ENCODE results near the gene NLGN3.

Gene NLGN3

DNA sequence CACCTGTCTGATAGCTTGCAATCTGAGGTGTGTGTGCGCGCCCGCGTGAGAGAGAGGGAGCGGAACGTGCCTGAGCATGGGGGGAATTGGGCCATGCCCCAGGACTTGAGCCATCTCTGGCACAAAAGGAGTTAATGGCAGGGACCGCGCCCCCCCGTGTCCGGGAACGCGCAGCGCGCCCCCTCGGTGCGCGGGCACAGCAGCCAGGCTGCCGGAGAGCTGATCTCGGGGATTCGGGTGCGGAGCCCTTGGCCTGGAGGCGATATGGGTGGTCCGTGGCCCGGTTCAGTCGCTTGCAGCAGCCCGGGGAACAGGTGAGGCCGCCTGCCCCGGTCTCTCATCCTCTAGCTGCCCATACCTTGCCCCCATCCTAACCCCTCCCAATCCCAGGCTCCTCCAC, at the start of gene NLGN3:
NLGN3 (plus strand) TSS at position 191 of the 400 bp plus-strand sequence. CDS start 2,909 bp downstream, outside the sequence.
- DNase-seq (ENCODE audit: low spot score), result no peak

DNA sequence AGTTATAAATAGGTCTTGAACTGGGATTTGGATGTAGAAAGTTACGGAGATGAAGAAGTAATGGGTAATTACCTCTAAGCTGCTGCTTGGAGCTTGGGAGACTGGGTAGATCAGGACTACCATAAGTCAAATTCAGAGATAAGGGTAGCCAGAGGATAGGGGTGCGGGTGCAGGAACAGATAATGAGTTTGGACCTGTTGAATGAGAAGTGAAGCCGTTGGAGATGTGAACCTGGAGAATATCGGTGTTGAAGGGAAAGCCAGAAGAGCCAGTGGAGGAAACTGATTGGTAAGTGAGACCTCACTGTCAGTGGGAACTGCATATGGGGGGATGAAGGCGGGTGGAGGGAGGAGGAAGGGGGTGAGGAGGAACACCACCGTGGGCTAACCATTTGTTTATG, 49.6 kb upstream of the NLGN3 start:
- DNase-seq (ENCODE audit: low spot score), result no peak

DNA sequence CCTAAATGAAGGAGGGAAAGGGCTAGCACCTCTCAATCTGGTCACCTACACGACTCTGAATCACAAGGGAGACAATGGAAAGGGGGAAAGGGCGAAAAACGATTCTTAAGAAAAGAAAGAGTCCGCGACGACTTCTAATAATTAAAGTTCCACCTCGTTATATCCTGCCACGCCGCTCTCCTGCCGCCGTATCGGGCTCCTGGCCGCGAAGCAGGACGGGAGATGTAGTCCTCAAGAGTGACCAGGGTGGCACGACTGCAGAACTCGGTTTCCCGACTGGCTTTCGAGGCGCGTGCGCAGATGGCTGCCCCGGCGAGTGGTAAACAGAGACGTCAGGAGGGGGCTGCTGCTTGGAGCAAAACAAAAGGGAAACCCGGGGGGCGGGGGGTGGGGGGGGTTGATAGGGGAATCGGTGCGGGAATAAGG, 49.1 kb upstream of the NLGN3 start, which contains the start of gene FOXO4:
FOXO4 (plus strand) TSS at position 297 of the 426 bp plus-strand sequence. CDS start 678 bp downstream, outside the sequence.
- DNase-seq (ENCODE audit: low spot score), result peak; percentile 89

DNA sequence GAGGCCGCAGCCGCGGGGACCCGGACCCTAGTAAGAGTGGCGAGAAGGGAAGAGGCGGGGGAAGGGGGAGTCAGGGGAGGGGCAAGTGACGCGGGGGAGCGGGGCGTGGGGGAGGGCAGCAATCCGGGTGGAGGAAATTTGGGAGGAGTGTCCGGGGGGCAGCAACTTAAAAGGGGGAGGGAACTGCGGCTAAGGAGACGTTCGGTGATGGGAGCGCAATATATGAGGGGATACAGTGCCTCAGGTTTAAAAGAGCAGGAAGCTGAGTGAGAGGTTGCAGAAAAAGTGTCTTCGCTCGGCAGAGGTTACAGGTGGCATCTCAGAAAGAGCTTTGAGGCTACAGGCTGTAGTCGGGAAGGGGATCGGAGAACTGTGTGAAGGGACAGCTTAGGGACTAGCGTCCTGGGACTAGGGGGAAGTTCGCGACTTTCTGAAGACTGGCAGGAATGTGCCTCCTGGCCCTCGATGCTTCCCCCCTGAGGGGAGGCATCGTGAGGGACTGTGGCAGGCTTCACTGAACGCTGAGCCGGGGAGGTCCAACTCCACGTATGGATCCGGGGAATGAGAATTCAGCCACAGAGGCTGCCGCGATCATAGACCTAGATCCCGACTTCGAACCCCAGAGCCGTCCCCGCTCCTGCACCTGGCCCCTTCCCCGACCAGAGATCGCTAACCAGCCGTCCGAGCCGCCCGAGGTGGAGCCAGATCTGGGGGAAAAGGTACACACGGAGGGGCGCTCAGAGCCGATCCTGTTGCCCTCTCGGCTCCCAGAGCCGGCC, 48.5 kb upstream of the NLGN3 start:
- no peak for DNase-seq (ENCODE audit: low spot score)

DNA sequence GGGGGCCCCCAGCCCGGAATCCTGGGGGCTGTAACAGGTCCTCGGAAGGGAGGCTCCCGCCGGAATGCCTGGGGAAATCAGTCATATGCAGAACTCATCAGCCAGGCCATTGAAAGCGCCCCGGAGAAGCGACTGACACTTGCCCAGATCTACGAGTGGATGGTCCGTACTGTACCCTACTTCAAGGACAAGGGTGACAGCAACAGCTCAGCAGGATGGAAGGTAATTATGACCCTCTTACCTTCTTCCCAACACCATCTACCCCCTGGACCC, 47.9 kb upstream of the NLGN3 start:
- DNase-seq (ENCODE audit: low spot score), result no peak

DNA sequence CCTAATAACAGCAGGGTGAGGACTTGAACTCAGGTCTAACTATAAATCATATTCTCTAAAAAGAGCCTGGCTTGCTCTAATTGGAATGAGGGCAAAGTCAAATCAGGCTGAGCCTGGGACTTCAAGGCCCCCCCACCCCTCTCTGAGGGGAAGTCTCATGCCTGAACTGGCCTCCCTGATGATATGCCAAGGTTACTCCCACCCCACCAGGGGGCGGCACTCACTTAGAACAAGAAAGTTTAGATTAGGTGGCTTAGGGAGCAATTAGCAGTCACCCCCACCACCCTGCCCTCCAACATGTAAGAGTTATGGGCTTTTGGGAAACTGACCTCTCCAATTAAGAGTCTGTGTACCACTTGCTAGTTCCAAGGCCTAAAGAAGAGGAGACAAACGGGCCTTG, 46.3 kb upstream of the NLGN3 start:
- peak; percentile 60 for DNase-seq (ENCODE audit: low spot score)

DNA sequence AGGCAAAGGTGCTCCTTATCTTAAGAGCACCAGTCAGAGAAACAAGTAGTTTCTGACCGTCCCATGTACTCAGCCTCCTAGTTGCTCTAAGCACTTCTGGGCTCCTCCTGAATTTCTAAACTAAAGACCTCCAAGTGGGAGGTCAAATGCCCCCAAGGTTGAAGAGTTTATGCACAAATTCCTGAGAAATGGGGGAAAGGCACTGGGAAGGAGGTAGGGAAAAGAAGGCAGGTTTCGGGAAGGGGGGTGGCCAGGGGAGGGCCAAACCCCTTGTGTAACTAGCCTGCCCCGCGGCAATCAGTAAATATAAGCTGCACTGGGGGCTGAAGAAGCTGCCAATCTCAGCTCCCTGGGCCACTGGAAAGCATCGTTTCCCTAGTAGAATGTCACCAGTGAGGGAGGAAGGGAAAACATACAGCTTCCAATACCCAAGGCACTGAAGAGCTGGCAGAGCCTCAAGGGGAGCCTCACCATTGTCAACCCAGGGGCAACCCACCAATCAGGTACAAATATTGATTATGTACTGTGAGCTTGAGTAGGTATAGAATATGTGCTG, 45.6 kb upstream of the NLGN3 start:
- DNase-seq (ENCODE audit: low spot score), result no peak

DNA sequence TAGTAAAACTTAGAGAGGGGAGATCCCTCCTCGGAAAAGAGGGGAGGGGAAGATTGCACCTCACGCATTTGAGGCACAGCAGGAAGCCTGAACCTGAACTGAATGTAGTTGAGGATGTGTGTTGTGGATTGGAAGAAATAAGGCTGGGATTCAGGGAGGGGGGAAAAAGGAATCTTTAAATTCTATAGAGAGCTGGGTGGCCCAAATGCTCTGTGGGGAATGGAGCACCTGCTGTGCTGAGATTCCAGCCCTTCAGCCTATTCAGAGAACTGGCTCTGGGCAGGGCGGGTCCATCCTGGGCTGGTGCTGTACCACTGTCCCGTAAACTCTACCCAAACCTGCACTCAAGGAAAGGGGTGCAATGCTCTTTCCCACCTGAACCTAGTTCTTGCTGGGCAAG, 44.9 kb upstream of the NLGN3 start:
- DNase-seq (ENCODE audit: low spot score), result no peak

DNA sequence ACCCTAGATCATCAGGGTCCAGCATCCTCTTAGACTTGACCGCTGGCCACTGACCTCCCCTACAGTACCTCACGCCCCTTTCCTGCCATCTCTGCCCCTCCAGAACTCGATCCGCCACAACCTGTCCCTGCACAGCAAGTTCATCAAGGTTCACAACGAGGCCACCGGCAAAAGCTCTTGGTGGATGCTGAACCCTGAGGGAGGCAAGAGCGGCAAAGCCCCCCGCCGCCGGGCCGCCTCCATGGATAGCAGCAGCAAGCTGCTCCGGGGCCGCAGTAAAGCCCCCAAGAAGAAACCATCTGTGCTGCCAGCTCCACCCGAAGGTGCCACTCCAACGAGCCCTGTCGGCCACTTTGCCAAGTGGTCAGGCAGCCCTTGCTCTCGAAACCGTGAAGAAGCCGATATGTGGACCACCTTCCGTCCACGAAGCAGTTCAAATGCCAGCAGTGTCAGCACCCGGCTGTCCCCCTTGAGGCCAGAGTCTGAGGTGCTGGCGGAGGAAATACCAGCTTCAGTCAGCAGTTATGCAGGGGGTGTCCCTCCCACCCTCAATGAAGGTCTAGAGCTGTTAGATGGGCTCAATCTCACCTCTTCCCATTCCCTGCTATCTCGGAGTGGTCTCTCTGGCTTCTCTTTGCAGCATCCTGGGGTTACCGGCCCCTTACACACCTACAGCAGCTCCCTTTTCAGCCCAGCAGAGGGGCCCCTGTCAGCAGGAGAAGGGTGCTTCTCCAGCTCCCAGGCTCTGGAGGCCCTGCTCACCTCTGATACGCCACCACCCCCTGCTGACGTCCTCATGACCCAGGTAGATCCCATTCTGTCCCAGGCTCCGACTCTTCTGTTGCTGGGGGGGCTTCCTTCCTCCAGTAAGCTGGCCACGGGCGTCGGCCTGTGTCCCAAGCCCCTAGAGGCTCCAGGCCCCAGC, 43.8 kb upstream of the NLGN3 start:
- DNase-seq (ENCODE audit: low spot score), result no peak

DNA sequence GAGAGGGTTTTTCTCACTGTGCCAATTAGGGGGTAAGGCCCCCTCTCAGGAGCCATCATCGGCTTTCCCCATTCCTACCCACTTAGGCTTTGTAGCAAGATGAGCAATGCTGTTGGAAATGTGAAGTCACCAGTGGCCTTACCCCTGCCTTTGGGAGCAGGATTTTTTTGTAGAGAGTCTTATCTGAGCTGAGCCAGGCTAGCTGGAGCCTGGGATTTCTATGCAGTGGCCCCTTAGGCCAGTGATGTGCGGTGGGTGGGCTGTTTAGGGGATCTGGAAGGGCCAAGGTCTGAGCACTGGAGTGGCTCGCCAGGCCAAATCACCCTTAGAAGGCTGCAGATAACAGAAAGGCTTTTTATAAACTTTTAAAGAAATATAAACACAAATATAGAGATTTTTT, 42.3 kb upstream of the NLGN3 start:
- no peak for DNase-seq (ENCODE audit: low spot score)

DNA sequence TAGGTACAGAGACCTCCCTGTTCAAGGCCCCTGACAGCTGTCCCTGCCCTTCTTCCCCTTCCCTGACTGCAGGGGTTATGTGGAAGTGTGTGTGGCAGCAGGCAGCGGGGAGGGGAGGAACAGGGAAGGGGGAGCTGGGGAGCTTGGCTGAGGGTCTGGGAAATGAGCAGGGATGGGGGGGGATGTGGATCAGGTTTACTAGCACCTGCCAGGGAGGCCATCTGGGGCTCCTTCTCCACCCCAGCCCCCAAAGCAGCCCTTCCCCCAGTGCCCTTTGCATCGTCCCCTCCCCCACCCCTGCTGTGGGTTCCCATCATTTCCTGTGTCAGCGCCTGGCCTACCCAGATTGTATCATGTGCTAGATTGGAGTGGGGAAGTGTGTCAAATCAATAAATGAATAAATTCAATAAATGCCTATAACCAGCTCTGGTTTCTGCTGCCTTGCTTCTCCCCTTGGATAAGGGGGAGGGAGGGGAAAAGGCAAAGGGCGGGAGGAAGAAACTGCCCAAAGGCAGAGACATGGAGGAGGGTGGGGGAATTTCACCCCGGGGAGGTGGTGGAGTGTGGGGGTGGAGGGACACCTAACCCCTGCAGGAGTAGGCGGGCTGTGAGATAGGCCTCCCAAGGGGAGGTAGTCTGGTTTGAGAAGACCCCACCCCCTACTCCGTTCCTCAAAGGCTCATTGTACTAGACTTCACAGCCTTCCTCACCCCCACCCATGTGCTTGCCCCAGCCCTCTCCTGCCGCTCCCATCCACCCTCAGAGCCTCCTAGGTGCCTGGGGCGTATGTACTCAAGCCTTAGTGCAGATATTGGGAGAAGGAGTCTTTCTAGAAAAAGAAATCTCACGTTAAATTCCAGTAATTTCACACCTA, 41.3 kb upstream of the NLGN3 start:
- DNase-seq (ENCODE audit: low spot score), result no peak

DNA sequence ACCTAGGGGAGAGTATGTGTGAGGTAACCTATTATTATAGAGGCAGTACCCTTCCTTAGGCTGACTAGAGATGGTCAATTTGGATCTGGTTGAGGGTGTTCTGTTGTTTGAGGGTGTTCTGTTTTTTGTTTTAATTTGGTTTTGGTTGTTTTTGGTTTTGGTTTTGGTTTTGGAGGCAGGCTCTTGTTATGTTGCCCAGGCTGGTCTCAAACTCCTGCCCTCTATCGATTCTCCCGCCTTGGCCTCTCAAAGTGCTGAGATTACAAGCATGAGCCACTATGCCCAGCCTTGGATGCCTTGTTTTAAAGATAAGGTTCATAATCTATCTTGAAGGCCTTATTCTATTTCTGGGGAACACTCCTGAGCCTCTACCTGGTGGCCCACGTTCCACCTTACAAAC, 39.0 kb upstream of the NLGN3 start:
- DNase-seq (ENCODE audit: low spot score), result no peak

DNA sequence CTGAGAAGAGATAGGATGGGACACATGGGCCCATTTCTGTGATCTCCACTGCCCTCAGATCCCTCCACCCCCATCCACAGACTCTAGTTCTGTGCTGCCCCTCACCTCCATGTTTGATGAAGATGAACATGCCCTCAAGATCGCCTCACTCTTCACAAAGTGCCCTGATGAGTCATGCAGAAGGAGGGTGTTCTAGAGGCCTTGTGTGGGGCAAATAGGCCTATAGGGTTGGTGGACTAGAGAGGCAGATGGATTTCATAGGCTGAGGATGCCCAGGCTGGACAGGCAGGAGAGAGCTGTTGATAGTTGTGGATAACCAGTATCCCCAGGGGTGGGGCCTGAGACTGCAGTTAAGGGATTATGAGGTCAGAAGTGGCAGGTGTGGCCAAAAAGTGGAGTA, 38.2 kb upstream of the NLGN3 start, which contains the start of gene CXorf65:
CXorf65 (minus strand) TSS at position 314 of the 400 bp plus-strand sequence; CDS start at position 130, 184 bp downstream.
- DNase-seq (ENCODE audit: low spot score), result no peak

DNA sequence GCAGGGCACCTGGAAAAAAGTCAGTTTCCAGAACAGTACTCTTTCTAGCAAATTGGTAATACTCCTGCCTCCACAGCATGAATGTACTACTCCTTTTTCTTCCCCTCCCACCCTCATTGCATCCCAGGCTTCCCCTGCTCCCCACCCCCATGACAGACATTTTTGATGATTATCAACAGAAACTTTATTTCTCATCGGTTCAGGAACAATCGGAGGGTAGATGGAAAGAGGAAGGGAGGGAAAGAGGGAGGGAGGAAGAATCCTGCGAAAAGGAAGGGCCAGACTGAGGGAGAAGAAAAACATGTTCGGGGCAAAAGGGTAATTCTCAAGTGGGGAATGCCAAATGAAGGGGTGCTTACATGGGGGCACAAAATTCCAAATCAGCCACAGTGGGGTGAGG, 37.4 kb upstream of the NLGN3 start:
- no peak for DNase-seq (ENCODE audit: low spot score)

DNA sequence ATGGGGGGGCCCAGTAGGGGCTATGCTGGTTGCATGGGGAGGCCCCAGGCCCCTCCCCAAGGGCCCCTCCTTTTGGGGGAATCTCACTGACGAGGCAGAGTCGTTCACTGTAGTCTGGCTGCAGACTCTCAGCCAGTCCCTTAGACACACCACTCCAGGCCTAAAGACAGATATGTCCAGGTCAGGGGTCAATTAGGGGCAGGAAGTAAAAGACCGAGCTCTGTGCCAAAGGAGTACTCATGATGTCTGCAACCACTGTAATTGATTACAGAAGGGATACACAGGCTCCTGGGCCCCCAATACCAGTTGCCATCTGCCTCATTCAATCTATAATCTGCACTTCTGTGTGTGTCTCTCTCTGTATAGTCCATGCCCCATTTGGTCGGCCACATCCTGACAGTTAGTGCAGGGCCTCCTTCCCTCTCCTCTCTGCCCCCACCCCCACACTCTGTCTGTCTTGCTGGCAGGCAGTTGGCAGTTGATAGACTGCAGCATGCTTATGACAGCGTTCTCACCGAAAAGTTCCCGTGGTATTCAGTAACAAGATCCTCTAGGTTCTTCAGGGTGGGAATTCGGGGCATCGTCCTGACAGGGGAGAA, 36.8 kb upstream of the NLGN3 start:
- DNase-seq (ENCODE audit: low spot score), result no peak

DNA sequence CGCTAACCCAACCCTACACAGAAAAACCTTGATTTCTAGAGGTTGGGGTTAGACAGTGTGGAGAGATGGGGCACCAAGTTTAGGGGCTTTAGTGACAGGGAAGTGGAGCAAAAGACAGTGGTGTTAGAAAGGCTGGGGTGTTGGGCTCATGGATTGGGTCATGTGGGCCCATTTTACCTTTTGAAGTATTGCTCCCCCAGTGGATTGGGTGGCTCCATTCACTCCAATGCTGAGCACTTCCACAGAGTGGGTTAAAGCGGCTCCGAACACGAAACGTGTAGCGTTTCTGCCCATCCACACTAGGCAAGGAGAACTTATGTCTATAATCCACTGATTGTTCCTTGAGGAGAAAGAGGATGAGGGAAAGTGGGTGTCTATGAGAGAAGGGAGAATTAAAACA, 35.6 kb upstream of the NLGN3 start:
- no peak for DNase-seq (ENCODE audit: low spot score)

DNA sequence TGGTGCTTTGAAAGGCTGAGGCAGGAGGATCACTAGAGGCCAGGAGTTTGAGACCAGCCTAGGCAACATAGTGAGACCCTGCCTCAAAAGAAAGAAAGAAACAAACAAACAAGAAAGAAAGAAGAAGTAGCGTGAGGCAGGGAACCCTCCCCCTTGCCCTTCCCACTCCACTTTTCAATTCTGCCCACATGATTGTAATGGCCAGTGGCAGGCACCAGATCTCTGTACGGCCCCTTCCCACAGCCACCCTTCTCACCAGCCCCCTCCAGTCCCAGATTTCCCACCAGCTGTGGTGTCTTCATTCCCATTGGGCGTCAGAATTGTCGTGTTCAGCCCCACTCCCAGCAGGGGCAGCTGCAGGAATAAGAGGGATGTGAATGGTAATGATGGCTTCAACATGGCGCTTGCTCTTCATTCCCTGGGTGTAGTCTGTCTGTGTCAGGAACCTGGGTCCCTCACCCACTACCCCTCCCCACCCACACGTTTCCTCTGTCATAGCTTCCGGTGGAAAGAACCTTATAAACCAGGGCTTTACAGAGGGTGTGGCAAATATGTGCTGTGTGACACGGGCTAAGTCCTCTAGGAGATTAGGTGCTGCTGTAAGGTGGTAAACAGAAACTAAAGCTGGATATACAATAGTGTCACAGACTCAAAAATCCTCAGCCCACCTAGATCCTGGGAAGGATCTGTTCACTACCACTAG, 33.3 kb upstream of the NLGN3 start, which contains the start of gene IL2RG:
IL2RG (minus strand) TSS at position 437 of the 703 bp plus-strand sequence; CDS start at position 399, 38 bp downstream.
- DNase-seq (ENCODE audit: low spot score), result no peak

DNA sequence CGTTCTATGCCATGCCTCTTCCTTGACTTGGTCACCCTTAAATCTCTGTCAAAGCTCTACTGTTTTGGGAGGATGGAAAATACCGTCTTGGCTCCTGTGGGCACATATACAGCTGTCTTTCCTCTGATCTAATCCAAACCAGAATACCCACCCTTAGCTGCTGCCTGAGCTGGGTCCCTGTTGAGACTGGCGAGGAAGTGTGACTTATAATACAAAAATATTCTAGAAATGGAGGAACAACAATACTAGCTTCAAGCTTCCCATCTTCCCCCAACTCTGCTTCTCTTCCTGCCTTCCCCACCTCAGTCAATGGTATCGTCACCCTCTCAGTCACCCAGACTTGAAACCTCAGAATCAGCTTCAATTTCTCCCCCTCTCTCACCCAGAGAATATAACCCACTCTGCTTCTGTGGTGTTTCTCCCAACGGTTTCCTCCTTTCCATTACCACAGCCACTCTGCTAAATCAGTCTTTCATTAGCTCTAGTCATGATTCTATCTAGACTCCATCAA, 32.7 kb upstream of the NLGN3 start:
- DNase-seq (ENCODE audit: low spot score), result no peak

DNA sequence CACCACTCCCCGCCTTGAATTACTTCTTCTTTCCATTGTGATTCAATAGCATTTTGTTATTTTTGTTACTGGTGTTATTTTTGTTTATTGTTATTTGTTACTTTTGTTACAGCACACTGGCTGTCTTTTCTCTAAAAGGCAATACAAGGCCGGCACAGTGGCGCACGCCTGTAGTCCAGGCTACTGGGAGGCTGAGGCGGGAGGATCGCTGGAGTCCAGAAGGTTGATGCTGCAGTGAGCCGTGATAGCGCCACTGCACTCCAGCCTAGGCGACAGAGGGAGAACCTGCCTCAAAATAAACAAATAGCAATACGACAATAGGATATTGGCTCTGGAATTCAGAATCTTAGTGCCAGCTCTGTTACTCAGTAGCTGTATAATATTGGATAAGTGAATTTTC, 27.3 kb upstream of the NLGN3 start:
- DNase-seq (ENCODE audit: low spot score), result no peak

Data from D341Med (cell line).